Measurements from ENCODE around the gene SEC14L6.

The SEC14L6 gene

DNA sequence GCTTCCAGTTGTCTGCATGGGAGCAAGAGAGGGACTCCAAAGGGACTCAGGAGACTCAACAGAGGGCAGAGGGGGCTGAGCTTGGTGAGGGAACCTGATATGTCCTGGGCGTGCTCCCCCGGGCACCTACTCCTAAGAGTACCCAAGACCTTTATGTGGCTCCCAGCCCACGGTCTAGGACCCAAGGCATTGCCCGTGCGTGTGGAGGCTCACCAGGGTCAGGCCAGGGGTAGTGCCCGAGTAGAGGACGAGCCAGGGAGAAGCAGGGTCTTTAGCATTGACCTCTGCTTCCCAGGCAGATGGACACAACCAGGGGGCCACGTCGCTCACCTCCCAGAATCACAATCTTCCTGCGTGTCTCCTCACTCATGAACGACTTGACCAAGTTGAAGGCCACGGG is 54.4 kb downstream of the SEC14L6 start:
- DNase-seq (ENCODE audit: low read depth): no peak

DNA sequence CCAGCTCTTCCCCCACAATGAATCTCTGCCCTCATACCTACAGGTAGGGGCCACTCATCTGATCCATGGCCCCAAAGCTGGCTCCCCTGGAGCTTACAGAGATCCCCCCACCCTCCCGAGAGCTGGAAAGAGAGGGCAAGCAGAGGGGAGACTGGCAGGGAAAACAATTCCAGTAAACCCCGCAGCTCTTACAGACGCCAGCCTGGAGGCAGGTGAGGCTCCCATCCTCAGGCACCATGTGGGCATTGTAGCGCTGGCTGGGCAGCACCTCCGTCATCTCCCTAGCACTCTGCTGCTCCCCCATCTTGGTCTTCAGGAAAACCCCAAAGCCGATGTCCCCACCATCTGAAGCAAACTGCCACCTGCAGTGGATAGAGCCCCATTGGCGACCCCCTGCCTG is 55.2 kb downstream of the SEC14L6 start:
- DNase-seq (ENCODE audit: low read depth): no peak

DNA sequence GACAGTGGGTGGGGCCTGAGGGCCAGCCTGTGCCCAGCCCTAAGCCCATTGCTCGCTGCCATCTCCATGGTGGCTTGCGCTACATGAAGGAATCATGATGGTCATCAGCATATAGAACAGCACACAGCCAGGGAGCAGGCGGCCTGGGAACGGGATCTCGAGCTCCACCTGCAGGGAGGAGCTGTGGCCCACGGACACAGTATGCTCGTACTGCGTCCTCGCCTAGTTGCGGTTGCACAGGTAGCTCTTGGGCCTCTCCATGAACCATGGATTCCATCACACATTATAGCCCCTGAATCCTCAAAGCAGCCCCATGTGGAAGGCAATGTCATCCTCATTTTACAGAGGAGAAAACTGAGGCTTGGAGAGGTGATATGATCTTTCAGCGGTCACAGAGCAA is 56.1 kb downstream of the SEC14L6 start:
- DNase-seq (ENCODE audit: low read depth): no peak

DNA sequence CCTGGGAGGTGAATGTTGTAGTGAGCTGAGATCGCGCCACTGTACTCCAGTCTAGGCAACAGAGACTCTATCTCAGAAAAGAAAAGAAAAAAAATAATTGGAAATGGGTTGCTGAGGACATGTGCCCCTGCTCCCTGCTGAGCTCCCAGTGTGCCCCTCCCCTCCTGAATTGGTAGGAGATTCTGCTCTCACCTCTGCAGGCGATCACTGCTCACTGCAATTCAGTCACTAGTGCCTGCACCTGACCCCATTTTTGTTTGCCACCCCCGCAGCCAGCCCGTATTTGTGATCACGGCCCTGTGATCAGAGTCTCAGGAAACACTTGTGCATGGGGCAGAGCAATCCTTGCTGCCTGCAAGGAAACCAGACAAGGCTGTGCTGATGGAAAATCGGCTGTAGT is 58.4 kb downstream of the SEC14L6 start:
- DNase-seq (ENCODE audit: low read depth): no peak

DNA sequence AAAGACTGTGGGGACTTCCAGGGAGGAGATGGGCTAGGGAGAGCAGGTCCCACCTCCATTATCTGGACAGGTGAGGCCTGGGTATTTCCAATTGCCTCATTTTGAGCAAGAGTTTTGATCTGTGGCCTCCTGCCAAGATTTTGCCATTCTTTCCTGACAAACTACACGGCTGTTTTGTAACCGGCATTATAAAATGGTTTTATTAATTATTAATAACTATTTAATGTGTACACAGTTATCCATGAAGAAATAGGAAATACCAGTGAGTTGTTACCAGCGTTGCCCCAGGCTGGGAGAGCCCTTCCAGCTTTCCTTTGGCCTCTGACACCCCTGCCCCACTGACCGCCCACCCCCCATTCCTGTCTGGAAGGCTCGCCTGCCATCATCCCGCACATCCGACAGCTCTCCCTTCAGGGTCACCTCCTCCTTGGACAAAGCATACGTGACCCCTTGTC is 59.9 kb downstream of the SEC14L6 start:
- no peak for DNase-seq (ENCODE audit: low read depth)

DNA sequence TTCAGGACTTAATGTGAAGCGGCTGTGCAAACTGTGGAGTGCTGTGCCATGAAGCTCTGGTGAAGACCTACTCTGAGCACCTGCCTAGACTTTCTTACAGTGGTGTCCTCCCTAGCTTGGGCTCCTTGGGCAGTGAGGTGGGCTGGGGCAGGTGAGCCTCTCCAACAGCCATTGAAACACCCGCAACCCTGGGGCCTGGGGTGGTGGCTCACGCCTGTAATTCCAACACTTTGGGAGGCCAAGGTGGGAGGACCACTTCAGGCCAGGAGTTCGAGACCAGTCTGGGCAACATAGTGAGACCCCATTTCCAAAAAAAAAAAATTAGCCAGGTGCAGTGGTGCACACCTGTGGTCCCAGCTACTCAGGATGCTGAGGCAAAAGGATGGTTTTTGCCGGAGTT is 60.4 kb downstream of the SEC14L6 start:
- no peak for DNase-seq (ENCODE audit: low read depth)

DNA sequence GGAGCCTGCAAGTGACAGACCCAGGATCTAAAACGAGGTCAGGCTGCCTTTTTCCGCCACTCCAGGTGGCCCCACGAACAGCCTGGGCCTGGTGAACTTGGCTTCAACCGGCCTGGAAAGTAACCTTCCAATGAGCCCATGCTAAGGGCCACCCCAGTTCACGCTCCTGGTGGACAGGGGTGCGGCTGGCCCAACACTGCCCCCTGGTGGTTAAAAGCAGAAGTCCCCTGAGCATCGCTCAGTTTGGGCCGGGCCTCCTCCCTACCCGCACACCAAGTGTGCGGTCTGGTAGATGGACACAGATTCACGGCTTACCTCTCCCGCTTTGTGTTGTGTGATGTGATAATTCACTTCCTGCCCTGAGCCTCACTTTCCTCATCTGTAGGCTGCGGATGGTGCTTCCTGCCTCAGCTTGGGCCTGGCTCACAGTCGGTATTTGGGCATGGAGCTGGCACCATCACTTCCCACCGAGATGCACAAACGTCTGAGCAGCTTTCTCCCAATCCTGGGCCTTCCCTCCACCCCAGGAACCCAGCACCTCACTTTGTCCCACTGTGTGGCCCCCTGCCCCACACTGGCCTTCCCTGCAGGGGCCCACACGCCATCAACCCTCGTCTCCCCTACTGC is 61.1 kb downstream of the SEC14L6 start:
- DNase-seq (ENCODE audit: low read depth): peak; percentile 63

DNA sequence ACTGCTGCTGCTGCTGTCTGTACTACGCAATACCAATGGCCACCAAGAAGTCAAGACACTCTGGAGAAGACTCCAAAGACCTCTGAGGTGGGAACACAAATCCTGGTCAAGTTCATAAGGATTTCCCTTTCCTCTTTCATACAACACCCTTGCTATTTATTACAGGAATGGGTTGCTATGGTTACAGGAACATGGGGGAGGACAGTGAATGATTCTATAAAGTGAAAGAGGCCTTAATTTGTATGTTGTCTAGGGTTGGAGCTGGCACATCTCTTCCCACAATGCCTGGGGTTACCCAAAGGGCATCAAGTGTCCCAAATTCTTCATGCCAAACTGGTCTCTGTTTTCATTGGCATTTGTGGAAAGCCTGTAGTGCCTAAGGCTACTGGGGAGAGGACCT is 63.4 kb downstream of the SEC14L6 start:
- no peak for DNase-seq (ENCODE audit: low read depth)

DNA sequence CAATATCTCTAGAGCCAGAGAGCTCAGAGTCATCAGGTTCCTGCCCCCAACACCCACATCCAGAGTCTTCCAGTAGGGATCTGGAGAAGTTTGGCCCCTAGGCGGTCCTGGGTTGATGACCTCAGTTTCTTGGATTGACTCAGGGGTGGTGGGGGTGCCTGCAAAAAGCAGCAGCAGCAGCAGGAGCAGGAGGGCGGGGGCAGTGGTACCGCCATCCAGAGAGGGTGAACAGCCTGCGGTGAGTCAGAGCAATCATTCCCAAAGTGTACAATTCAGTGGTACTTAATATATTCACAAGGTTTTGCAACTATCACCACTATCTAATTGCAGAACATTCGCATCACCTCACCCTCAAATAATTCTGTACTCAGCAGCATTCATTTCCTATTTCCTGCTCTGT is 64.8 kb downstream of the SEC14L6 start:
- no peak for DNase-seq (ENCODE audit: low read depth)

DNA sequence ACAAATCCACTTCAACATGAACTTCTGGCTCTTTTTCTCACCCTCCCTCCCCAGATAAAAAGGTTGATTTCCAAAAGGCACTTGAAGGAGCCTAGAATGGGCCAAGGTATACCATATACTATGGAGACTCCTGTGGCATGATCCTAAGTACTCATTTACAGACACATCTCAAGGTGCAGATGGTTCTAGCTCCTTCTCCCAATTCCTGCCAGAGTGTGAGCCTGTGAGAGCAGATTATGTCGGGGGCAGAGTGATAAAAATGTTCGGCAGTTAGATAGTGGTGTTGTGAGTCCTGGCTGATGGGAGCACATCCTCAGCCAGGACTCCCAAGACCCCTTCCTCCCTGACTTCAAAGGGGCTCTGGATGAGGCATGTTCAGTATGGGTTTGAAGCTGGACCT is 66.6 kb downstream of the SEC14L6 start:
- no peak for DNase-seq (ENCODE audit: low read depth)

DNA sequence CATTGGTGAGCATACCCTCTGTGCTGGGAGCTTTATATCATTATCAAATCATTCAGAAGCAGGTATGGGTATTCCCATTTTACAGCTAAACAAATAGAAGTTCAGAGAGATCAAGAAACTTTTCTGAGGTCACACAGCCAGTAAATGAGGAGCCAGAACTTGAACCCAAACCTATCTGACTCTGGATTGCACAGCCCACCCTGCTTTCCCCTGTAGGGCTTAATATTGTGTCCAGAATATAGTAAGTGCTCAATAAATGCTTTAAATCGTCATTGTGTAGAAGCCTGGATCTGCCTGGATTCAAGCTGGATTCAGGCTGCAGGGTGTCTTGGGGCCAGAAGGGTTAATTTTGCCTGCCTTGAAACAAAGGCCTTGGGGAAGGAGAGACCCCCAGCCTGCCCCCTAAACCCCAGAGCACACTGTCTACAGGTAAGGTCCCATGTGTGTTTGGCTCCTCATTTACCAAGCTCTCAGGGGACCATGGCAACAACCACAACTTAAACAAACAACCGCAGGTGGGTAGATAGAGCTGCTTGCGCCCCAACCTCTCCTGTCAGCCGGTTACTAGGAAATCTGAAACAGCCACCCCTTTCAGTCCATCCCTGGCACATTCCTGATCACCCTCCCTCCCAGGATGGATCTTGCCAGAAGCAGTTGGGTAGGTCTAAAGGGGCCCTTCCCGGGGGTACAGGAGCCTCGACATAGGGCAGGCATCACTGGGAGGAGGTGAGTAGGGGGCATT is 71.7 kb downstream of the SEC14L6 start:
- no peak for DNase-seq (ENCODE audit: low read depth)

DNA sequence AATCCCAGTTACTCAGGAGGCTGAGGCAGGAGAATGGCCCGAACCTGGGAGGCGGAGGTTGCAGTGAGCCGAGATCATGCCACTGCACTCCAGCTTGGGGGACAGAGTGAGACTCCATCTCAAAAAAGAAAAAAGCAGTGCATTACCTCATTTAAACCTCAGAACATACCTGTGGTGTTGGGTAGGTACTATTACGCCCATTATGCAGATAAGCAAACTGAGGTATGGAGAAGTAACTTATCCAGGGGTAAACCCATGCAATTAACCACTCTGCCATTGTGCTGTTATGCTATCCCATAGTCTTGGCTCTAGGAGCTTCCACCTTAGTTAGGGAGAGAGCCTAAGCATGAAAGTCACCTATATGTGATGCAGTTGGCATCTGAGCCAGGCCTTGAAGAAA is 72.4 kb downstream of the SEC14L6 start:
- no peak for DNase-seq (ENCODE audit: low read depth)

DNA sequence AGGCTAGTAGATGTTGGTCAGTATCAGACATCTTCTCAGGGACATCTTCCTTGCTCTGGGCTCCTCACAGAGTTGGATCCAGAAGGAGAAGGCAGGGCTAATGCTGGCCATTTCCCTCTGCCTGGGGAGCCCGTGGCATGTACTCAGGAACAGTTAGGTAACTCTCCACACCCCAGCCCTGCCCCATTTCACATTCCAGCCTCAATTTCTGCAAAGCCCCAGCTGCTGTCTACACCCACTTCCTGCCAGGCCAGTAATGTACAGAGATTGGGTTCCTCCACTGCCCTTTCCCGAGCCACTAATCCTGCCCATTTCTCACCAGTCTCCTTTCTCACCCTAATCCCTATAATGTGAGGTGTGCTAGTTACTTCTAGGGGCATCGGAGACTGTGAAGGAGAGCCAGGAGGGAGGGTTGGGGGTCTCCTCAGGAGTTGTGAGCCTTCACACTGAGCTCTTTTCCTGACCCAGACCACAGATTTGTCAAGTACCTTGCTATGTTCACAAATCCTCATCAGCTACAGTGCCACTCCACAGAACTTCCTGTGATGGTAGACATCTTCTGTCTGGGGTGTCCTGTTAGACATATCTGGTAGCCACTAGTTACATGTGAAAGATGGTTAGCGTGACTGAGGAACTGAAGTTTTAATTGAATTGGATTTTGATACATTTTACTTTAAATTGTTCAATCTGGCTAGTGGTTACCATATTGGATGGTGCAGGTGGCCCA is 73.4 kb downstream of the SEC14L6 start:
- DNase-seq (ENCODE audit: low read depth): no peak
